Measurements from ENCODE around the gene KCNJ14.

Gene KCNJ14

DNA sequence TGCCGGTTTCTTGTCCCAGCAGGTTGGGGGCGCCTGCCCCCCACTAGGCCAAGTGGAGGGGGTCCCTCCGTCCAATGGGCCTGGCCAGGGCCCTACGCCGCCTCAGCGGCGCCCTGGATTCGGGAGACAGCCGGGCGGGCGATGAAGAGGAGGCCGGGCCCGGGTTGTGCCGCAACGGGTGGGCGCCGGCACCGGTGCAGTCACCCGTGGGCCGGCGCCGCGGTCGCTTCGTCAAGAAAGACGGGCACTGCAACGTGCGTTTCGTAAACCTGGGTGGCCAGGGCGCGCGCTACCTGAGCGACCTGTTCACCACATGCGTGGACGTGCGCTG, 6.2 kb downstream of the KCNJ14 start:
- DNase-seq (ENCODE audit: low read depth) = no peak
- H3K4me3 ChIP-seq (ENCODE audit: low read length) = no peak overlapping the region
- TF ChIP-seq, protein P1, sequence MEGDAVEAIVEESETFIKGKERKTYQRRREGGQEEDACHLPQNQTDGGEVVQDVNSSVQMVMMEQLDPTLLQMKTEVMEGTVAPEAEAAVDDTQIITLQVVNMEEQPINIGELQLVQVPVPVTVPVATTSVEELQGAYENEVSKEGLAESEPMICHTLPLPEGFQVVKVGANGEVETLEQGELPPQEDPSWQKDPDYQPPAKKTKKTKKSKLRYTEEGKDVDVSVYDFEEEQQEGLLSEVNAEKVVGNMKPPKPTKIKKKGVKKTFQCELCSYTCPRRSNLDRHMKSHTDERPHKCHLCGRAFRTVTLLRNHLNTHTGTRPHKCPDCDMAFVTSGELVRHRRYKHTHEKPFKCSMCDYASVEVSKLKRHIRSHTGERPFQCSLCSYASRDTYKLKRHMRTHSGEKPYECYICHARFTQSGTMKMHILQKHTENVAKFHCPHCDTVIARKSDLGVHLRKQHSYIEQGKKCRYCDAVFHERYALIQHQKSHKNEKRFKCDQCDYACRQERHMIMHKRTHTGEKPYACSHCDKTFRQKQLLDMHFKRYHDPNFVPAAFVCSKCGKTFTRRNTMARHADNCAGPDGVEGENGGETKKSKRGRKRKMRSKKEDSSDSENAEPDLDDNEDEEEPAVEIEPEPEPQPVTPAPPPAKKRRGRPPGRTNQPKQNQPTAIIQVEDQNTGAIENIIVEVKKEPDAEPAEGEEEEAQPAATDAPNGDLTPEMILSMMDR (conservative IDR thresholded peaks at IDR 0.05; ENCODE audit: low read length) = no peak

GRCh38 chr19:48461982-48462655, 6.7 kb downstream of the KCNJ14 start:
- no peak overlapping the region for H3K4me3 ChIP-seq (ENCODE audit: low read length)
- no peak for DNase-seq (ENCODE audit: low read depth)
- TF ChIP-seq, protein P1 (conservative IDR thresholded peaks at IDR 0.05; ENCODE audit: low read length) = no peak

DNA sequence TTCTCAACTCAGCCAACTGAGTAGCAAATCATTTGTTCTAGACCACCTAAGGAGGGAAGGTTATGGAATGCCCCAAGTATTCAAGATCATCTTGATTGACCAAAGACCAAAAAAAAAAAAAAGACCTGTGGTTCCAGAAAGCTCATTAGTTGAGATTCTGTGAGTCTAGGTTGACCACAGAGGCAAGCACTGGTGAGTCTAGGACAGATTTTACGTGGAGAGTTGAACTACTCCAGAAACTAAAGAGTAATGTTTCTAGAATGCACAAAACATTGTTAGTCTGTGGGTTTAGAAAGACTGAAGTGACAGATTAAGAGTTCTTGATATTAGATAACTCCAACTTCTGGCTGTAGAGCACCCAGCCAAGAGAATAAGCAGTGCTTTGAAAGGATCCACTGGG, 9.8 kb downstream of the KCNJ14 start:
- TF ChIP-seq, protein P1 (conservative IDR thresholded peaks at IDR 0.05; ENCODE audit: low read length) = no peak
- no peak overlapping the region for H3K4me3 ChIP-seq (ENCODE audit: low read length)
- DNase-seq (ENCODE audit: low read depth) = no peak

DNA sequence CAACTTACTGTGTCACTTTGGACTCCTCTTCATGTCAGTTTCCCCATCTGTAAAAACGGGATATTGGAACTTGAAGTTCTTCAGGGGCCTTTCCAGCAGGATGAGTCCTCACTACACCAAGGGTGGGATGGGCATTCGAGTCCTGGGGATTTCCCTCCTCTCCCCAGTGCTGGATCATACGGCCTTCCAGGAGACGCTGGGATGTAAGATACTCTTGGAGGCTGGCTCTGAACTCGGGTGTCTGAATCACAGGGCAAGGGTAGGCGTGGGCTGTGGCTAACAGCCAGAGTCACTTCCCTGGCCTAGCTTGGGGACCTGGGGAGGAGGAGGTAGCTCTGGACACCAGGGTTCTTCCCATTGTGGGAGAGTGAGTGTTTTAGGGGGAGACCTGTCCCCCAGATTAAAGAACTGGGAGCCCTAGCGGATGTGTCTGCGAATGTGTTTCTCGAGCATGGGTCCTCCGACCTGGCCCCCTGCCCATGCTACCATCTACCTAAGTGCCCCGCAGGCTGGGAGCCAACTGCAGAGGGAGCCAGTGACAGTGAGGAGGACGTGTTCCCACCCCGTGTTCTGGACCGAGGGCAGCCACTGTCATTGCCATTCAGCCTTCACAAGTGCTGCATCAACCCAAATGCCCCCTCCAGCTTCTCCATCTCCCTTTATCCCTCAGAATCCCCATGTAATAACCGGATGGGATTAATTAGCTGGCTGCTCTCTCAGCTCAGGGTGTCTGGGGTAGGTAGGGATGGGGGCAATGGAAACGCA, 11.4 kb downstream of the KCNJ14 start:
- TF ChIP-seq, protein P1 (conservative IDR thresholded peaks at IDR 0.05; ENCODE audit: low read length) = no peak
- no peak overlapping the region for H3K4me3 ChIP-seq (ENCODE audit: low read length)
- peak; percentile 39 for DNase-seq (ENCODE audit: low read depth)

DNA sequence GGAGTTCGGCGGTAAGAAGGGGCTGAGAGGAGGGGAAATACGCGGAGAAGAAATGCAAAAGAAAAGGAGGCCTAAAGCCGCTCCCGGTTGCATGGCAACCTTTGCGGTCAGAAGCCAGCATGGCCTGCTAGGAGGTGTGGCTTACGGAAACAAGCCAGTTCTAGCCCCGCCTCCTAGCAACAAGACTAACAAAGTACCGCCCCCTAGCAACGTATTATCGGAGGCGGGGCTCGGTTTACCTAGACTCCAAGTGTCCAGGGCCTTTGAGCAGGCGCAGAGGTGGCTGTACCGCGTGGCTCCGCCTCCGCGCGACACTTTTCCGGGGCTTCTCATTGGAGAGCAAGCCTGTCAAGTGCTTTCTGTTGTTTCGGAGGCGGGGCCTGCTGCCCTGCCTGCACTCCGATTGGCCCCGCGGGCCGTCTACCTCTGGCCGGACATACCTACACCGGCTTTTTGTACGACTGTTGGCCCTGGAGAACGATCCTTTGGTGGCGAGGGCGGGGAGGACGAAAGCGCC, 13.5 kb downstream of the KCNJ14 start:
- peak; percentile 100 for DNase-seq (ENCODE audit: low read depth)
- peak overlapping the region; percentile 86 for H3K4me3 ChIP-seq (ENCODE audit: low read length)
- TF ChIP-seq, protein P1 (conservative IDR thresholded peaks at IDR 0.05; ENCODE audit: low read length) = no peak

DNA sequence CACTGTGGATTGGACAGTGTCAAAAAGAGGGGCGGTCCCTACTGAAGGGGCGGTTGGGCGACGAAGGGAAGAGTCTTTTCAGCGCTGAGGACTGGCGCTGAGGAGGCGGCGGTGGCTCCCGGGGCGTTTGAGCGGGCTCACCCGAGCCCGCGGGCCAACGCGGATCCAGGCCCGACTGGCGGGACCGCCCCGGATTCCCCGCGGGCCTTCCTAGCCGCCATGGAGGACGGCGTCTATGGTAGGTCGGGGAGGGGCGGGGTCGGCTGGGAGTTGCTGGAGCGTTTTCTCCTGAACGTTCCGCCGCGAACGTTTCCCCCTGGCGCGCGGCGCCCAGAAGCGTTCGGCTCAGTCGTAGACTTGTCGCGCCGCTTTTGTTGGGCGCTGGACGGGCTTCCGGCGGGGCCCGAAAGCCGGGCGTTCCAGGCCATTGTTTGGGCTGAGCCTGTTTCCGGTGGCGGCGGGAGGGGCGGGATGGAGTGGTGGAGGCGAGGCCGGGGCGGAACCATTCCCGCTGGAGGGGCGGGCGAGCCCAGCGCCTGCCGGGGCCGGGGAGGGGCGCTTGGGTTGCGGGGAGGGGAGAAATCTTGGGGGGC, 14.0 kb downstream of the KCNJ14 start, which contains the start of gene CYTH2:
Gene CYTH2, plus strand, starts transcription at position 81 of the 593 bp plus-strand sequence. Its CDS starts 139 bp downstream, at position 220.
- DNase-seq (ENCODE audit: low read depth) = peak; percentile 83
- H3K4me3 ChIP-seq (ENCODE audit: low read length) = peak within 1 kb of the TSS; percentile 86
- TF ChIP-seq, protein P1 (conservative IDR thresholded peaks at IDR 0.05; ENCODE audit: low read length) = no peak

Data from AG10803 (cell line).